Epithelial cell of proximal tubule (primary cell): Measurements from ENCODE around the gene MBNL3. TPM values are rescaled to one million over a fixed set of nuclear protein-coding genes. Genes with fewer than 3 reads are reported as not detected.

ENCODE experiments used
- DNase-seq: peaks from one replicate; pipeline ENCODE4 v3.0.0-alpha.2; 2011; ENCODE audit warnings: low read depth
- H3K4me3 ChIP-seq: 2 replicates; pipeline ENCODE4 v1.5.1; 2011; ENCODE audit warnings: low read depth, mild to moderate bottlenecking, low read length
- total RNA-seq: library from RNA; depleted of rRNA; stranded (reverse); fragments of >200 nt; gene quantifications from 2 replicates; pipeline ENCODE4 v1.2.3, GENCODE V29; 2015
- TF ChIP-seq, protein P1 (sequence below): conservative IDR thresholded peaks from 2 replicates; pipeline ENCODE4 v1.5.1; 2012; ENCODE audit warnings: low read depth, mild to moderate bottlenecking, low read length

MBNL3 gene
- total RNA-seq, 1 donor from 2014 or later = 8.4 TPM

DNA sequence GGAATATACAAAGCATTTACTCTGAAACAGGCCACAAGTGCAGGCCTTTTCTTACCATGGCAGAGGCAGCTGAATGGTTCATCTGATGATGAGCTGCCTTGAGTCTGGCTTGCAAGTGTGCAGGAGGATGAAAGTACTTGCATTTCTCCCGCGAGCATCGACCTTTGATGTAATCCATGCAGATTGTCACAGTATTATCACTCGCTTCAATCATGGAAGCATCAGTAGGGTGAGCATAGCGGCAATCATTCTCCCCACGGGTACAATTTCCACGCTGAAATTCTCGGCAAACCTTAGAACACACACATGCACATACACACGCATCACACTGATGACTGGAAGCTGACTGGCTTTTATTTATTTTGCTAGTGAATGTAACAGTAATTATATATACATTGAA, 98.0 kb downstream of the MBNL3 start:
- no peak overlapping the region for H3K4me3 ChIP-seq
- TF ChIP-seq, protein P1, sequence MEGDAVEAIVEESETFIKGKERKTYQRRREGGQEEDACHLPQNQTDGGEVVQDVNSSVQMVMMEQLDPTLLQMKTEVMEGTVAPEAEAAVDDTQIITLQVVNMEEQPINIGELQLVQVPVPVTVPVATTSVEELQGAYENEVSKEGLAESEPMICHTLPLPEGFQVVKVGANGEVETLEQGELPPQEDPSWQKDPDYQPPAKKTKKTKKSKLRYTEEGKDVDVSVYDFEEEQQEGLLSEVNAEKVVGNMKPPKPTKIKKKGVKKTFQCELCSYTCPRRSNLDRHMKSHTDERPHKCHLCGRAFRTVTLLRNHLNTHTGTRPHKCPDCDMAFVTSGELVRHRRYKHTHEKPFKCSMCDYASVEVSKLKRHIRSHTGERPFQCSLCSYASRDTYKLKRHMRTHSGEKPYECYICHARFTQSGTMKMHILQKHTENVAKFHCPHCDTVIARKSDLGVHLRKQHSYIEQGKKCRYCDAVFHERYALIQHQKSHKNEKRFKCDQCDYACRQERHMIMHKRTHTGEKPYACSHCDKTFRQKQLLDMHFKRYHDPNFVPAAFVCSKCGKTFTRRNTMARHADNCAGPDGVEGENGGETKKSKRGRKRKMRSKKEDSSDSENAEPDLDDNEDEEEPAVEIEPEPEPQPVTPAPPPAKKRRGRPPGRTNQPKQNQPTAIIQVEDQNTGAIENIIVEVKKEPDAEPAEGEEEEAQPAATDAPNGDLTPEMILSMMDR = no peak
- no peak for DNase-seq

DNA sequence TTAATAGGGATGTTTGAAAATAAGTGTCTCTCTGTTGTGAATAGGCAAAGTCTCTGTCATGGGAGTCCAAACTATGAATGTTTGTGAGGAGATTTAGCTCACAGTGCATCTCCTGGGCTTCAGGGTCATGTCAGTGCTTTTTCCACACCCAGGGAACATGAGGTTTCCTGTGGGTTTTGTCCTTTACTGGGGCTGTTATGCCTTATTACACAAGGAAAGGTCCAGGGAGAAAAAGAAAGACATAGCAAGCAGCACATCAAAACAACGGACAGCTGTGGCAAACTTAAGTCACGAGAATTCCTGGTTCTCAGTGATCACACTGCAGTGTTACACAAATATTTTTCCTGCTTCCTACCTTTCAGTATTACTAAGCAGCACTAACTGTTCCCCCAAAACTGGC, 99.4 kb downstream of the MBNL3 start:
- H3K4me3 ChIP-seq = no peak overlapping the region
- DNase-seq = no peak
- TF ChIP-seq, protein P1 = no peak

DNA sequence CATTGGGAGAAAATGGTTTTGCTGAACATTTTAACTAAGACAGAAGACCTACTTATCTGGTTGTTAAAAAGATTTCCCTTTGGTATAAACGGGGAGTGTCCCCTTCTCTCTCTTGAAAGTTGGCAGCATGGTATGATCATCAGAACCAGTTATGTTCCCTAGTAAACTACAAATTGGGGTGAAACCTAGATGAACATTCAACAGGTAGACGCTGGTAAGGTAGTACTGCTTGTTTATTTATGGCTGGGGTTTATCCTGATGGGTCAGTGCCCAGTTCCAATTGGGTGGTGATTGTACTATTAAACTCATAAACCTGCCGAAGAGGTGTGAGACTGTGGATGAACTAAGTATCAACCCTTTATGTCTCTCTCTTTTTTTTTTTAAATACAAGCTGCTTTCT, 100.5 kb downstream of the MBNL3 start:
- DNase-seq = no peak
- TF ChIP-seq, protein P1 = no peak

DNA sequence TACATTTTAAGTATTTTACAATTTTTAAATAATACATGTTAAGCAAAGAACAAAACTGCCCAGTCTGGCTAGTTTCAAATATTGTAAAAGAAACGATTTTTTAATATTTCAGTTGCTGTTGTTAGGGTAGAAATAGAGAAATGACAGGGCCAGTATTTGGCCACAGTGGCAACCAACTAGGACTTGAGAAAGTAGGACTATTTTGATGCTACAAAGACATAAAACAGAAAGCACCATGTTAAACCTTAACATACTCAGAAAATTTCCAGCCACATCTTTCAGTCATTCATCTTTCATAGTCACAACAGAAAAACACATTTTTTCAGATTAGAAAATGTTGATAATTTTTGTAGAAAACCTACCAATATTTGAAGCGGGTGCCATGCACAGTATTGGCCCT, 104.5 kb downstream of the MBNL3 start:
- TF ChIP-seq, protein P1 = no peak
- no peak overlapping the region for H3K4me3 ChIP-seq
- no peak for DNase-seq

More for the DNA sequence above, 100.5 kb downstream of the MBNL3 start:
- H3K4me3 ChIP-seq = no peak overlapping the region

DNA sequence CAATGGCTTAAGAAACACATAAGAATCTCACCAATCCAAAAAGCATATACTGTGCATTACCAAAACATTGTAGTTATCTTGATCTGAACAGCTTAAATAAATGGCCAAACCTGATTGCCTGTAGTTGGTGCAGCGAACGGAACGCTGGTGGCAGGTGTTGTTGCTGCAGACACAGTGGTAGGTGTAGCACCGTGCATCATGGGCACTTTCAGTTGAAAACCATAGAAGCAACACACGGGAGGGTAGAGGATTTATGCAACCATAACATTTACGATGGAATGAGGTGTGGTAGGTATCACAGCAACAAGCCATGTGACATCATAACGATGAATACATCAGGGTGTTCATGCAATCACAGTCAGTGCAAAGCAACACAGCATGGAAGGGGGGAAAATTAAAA, 106.8 kb downstream of the MBNL3 start:
- H3K4me3 ChIP-seq = no peak overlapping the region
- TF ChIP-seq, protein P1 = no peak
- no peak for DNase-seq

DNA sequence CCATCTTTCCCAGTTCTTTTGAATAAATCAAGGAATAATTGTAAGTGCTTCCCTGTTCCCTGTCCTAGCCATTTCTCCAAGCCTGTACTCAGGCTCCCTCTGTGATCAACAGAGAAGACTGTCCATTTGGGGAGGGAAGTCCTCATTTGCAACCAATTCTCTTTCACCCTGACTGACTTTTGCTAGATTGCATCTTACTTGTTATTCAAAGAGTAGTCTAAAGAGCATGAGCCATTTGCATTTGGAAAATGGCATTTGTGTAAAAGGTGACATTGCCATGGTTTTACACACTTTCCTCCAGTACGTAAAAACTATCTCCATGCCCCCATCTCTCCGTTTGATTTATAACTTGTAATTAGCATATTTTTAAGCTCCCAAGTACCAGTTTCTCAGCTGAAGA, 110.6 kb downstream of the MBNL3 start:
- no peak for DNase-seq
- H3K4me3 ChIP-seq = no peak overlapping the region
- TF ChIP-seq, protein P1 = no peak

DNA sequence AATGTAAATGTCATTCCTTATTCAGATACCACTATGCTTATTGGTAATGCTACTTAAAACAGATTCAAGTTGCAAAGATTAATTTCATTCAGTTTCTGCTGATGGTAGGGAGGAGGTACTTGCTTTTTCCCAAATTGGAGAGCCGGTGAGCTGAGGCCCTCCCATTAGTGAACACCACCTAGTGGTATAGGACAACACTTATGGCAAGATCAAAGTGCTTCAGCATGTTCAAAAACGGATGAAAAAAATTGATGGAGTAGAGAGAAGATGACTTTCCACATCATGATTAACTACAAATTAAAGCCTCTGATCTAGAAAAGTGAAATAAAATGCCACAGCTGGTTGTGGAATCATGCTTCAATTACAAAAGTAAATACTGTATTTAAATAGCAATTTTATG, 112.9 kb downstream of the MBNL3 start:
- H3K4me3 ChIP-seq = no peak overlapping the region
- no peak for DNase-seq
- TF ChIP-seq, protein P1 = peak; percentile 46
